AG20443 (cell line): ENCODE data around the gene GTF3A.
"Not testable (repeated sequence)": the region's sequence is repeated elsewhere in the genome, so short reads cannot be mapped to it uniquely, and the experiment has no call there.

Source experiments
- DNase-seq: peaks from one replicate; pipeline ENCODE4 v3.0.0; 2012; ENCODE audit warnings: low spot score, mixed read lengths

Gene GTF3A

GRCh38 chr13:27424246-27425157 is at the start of gene GTF3A:
Gene GTF3A (plus strand): TSS chr13:27424619.
- DNase-seq, result peak; percentile 98

- DNase-seq, result peak; percentile 90
These were observed 49.8 kb upstream of the GTF3A start for GRCh38 chr13:27374650-27375049.

- DNase-seq, result peak; percentile 81
These were observed 48.6 kb upstream of the GTF3A start for GRCh38 chr13:27375686-27376326.

GRCh38 chr13:27379126-27379525 is 45.3 kb upstream of the GTF3A start:
- DNase-seq, result no peak

GRCh38 chr13:27379694-27380641 is 44.5 kb upstream of the GTF3A start:
- peak; percentile 85 for DNase-seq

GRCh38 chr13:27381601-27382000 is 42.8 kb upstream of the GTF3A start:
- no peak for DNase-seq

GRCh38 chr13:27383104-27383921 is 41.1 kb upstream of the GTF3A start:
- DNase-seq, result no peak

GRCh38 chr13:27384285-27384684 is 40.1 kb upstream of the GTF3A start:
- no peak for DNase-seq

- DNase-seq, result no peak
These were observed 36.2 kb upstream of the GTF3A start for GRCh38 chr13:27388241-27388640.

GRCh38 chr13:27389891-27390290 is 34.5 kb upstream of the GTF3A start:
- DNase-seq, result no peak

GRCh38 chr13:27391471-27391870 is 32.9 kb upstream of the GTF3A start:
- no peak for DNase-seq

GRCh38 chr13:27393101-27393500 is 31.3 kb upstream of the GTF3A start:
- DNase-seq, result no peak

- DNase-seq, result no peak
These were observed 29.4 kb upstream of the GTF3A start for GRCh38 chr13:27395007-27395510.

GRCh38 chr13:27396252-27396846 is 28.1 kb upstream of the GTF3A start:
- DNase-seq, result no peak

GRCh38 chr13:27398360-27398759 is 26.1 kb upstream of the GTF3A start:
- DNase-seq, result no peak

GRCh38 chr13:27400405-27400804 is 24.0 kb upstream of the GTF3A start:
- DNase-seq, result not testable (repeated sequence)

- peak; percentile 20 for DNase-seq
These were observed 23.2 kb upstream of the GTF3A start for GRCh38 chr13:27401210-27401609.

GRCh38 chr13:27403203-27403678 is 21.2 kb upstream of the GTF3A start:
- peak; percentile 86 for DNase-seq

- no peak for DNase-seq
These were observed 20.6 kb upstream of the GTF3A start for GRCh38 chr13:27403727-27404385.

- no peak for DNase-seq
These were observed 19.7 kb upstream of the GTF3A start for GRCh38 chr13:27404680-27405079.
